Thyroid gland (tissue), 4 donors: ENCODE data around the gene PRTFDC1.

ENCODE experiments used
- CTCF ChIP-seq, 6 experiments: fragments of 200-600 bp in 3 of 6; fragments of 450-650 bp in 3 of 6; sonication (generic) in 3 of 6; IDR thresholded peaks; one replicate each; pipeline ENCODE4 v1.5.1; 2016 to 2019; ENCODE audit warnings: antibody characterized with exemption in 6 of 6, mild to moderate bottlenecking in 2 of 6, inconsistent platforms in 1 of 6, moderate library complexity in 1 of 6
- POLR2A ChIP-seq, 2 donors: fragments of 450-650 bp; IDR thresholded peaks; one replicate each; pipeline ENCODE4 v1.6.1; 2017; ENCODE audit warnings: antibody characterized with exemption in 2 of 2, mild to moderate bottlenecking in 2 of 2, moderate library complexity in 1 of 2

- TF ChIP-seq CTCF (IDR thresholded peaks at IDR 0.05) (no peak), POLR2A (IDR thresholded peaks at IDR 0.05) (no peak)
These were observed 78.3 kb downstream of the PRTFDC1 start for GRCh38 chr10:24874133-24874532.
